Measurements from ENCODE around the gene AQR.

Gene AQR

DNA sequence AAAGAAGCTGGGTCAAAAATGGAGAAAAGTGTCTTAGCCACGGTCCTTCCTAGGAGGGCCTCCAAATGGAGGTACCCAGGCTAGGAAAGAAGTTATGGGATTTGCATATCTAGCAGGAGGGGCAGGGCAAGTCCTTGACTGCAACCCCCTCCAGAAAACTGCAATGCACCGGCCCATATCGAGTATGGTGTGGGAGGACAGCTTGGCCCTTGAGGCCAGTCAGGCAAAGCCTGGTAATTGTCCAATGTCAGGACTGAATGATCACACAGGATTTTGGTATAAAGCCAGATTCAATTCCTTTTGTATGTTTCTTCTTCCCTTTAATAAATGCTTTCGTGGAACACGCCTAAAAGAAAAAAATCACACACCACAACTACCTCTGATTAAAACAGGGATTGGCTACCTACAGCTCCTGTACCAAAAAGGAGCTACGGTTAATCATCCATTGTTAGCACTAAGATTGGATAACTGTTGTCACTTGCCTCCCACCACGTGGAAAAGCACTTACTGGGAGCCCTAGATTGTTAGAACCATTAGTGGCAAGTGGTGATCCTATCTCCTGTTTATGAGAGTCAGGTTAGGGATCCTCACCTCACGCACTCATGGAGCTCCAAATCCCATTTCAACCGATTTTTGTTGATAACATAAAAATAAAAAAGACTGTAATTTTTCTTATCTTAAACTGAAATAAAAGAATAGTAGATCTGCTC, 17.4 kb upstream of the AQR start:
- TF ChIP-seq TAF1 (IDR thresholded peaks at IDR 0.05; ENCODE audit: borderline replicate concordance, insufficient read depth, low read length) (no peak), POLR2AphosphoS5 (IDR thresholded peaks at IDR 0.05; ENCODE audit: low read depth, low read length) (no peak), SIN3A (IDR thresholded peaks at IDR 0.05; ENCODE audit: borderline replicate concordance, insufficient read depth, low read length) (no peak), FOXP2 (optimal IDR thresholded peaks at IDR 0.05; ENCODE audit: borderline replicate concordance, extremely low read depth, extremely low read length, insufficient read depth) (no peak)
- TF ChIP-seq, protein P1, sequence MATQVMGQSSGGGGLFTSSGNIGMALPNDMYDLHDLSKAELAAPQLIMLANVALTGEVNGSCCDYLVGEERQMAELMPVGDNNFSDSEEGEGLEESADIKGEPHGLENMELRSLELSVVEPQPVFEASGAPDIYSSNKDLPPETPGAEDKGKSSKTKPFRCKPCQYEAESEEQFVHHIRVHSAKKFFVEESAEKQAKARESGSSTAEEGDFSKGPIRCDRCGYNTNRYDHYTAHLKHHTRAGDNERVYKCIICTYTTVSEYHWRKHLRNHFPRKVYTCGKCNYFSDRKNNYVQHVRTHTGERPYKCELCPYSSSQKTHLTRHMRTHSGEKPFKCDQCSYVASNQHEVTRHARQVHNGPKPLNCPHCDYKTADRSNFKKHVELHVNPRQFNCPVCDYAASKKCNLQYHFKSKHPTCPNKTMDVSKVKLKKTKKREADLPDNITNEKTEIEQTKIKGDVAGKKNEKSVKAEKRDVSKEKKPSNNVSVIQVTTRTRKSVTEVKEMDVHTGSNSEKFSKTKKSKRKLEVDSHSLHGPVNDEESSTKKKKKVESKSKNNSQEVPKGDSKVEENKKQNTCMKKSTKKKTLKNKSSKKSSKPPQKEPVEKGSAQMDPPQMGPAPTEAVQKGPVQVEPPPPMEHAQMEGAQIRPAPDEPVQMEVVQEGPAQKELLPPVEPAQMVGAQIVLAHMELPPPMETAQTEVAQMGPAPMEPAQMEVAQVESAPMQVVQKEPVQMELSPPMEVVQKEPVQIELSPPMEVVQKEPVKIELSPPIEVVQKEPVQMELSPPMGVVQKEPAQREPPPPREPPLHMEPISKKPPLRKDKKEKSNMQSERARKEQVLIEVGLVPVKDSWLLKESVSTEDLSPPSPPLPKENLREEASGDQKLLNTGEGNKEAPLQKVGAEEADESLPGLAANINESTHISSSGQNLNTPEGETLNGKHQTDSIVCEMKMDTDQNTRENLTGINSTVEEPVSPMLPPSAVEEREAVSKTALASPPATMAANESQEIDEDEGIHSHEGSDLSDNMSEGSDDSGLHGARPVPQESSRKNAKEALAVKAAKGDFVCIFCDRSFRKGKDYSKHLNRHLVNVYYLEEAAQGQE (IDR thresholded peaks at IDR 0.05; ENCODE audit: insufficient read depth in 1 of 2, low read depth in 2 of 2, low read length in 2 of 2): no peak

- TF ChIP-seq TAF1 (IDR thresholded peaks at IDR 0.05; ENCODE audit: borderline replicate concordance, insufficient read depth, low read length): no peak
- TF ChIP-seq POLR2AphosphoS5 (IDR thresholded peaks at IDR 0.05; ENCODE audit: low read depth, low read length): no peak
- TF ChIP-seq, protein P1 (IDR thresholded peaks at IDR 0.05; ENCODE audit: insufficient read depth in 1 of 2, low read depth in 2 of 2, low read length in 2 of 2): no peak
- no peak for TF ChIP-seq SIN3A (IDR thresholded peaks at IDR 0.05; ENCODE audit: borderline replicate concordance, insufficient read depth, low read length)
- no peak for TF ChIP-seq FOXP2 (optimal IDR thresholded peaks at IDR 0.05; ENCODE audit: borderline replicate concordance, extremely low read depth, extremely low read length, insufficient read depth)
Measured at GRCh38 chr15:34986326-34986725, 16.8 kb upstream of the AQR start.

- TF ChIP-seq SIN3A (IDR thresholded peaks at IDR 0.05; ENCODE audit: borderline replicate concordance, insufficient read depth, low read length): no peak
- TF ChIP-seq FOXP2 (optimal IDR thresholded peaks at IDR 0.05; ENCODE audit: borderline replicate concordance, extremely low read depth, extremely low read length, insufficient read depth): no peak
- TF ChIP-seq POLR2AphosphoS5 (IDR thresholded peaks at IDR 0.05; ENCODE audit: low read depth, low read length): no peak
- TF ChIP-seq TAF1 (IDR thresholded peaks at IDR 0.05; ENCODE audit: borderline replicate concordance, insufficient read depth, low read length): no peak
- TF ChIP-seq, protein P1 (IDR thresholded peaks at IDR 0.05; ENCODE audit: insufficient read depth in 1 of 2, low read depth in 2 of 2, low read length in 2 of 2): no peak
Measured at GRCh38 chr15:34984889-34985630, 15.5 kb upstream of the AQR start.

GRCh38 chr15:34976743-34977142, 7.2 kb upstream of the AQR start:
- no peak for TF ChIP-seq POLR2AphosphoS5 (IDR thresholded peaks at IDR 0.05; ENCODE audit: low read depth, low read length)
- no peak for TF ChIP-seq FOXP2 (optimal IDR thresholded peaks at IDR 0.05; ENCODE audit: borderline replicate concordance, extremely low read depth, extremely low read length, insufficient read depth)
- TF ChIP-seq, protein P1 (IDR thresholded peaks at IDR 0.05; ENCODE audit: insufficient read depth in 1 of 2, low read depth in 2 of 2, low read length in 2 of 2): no peak
- no peak for TF ChIP-seq SIN3A (IDR thresholded peaks at IDR 0.05; ENCODE audit: borderline replicate concordance, insufficient read depth, low read length)
- no peak for TF ChIP-seq TAF1 (IDR thresholded peaks at IDR 0.05; ENCODE audit: borderline replicate concordance, insufficient read depth, low read length)

Measured in PFSK-1 (cell line).